Bronchial epithelial cell (primary cell): ENCODE results near the gene SFMBT2. TPM values are rescaled to one million over a fixed set of nuclear protein-coding genes. Genes with fewer than 3 reads are reported as not detected.

Experiments used
- DNase-seq: peaks from one replicate; pipeline ENCODE4 v3.0.0-alpha.2; 2010; ENCODE audit warnings: low read depth
- FAIRE-seq: peaks from 2 replicates; lab custom pipeline; 2011; peaks lifted over from hg19 to GRCh38; lab: Jason Lieb, UNC
- H3K27me3 ChIP-seq: 2 replicates; pipeline ENCODE4 v1.5.1; 2011; ENCODE audit warnings: low read length; ENCODE audit not compliant: control insufficient read depth, insufficient read depth
- H3K36me3 ChIP-seq: 2 replicates; pipeline ENCODE4 v1.5.1; 2011; ENCODE audit warnings: low read length; ENCODE audit not compliant: control insufficient read depth, insufficient read depth
- H3K4me3 ChIP-seq: 2 replicates; pipeline ENCODE4 v1.5.1; 2011; ENCODE audit warnings: mild to moderate bottlenecking, low read depth, low read length, control low read depth
- CTCF ChIP-seq: IDR thresholded peaks from 2 replicates; pipeline ENCODE4 v1.5.1; 2011; ENCODE audit warnings: mild to moderate bottlenecking, moderate library complexity, low read length, control low read depth, inconsistent platforms; ENCODE audit not compliant: insufficient read depth, severe bottlenecking
- total RNA-seq: library from RNA; depleted of rRNA; stranded (reverse); fragments of >200 nt; gene quantifications from 2 replicates; pipeline ENCODE4 v1.2.1, GENCODE V29; 2014

SFMBT2 gene
- total RNA-seq, 1 donor from 2014 or later = under 0.01 TPM

GRCh38 chr10:7282457-7282856 lies 128.4 kb downstream of the SFMBT2 start:
- no peak for TF ChIP-seq CTCF
- Histone ChIP-seq H3K4me3 (no peak overlapping the region), H3K27me3 (no peaks in the 10 kb centered on the region), H3K36me3 (no peaks in the 10 kb centered on the region)
- FAIRE-seq (no peak), DNase-seq (no peak)

GRCh38 chr10:7281429-7281828 lies 129.4 kb downstream of the SFMBT2 start:
- H3K27me3 ChIP-seq = no peaks in the 10 kb centered on the region
- FAIRE-seq (no peak), DNase-seq (no peak)
- H3K4me3 ChIP-seq = no peak overlapping the region
- TF ChIP-seq CTCF = no peak
- H3K36me3 ChIP-seq = no peaks in the 10 kb centered on the region

GRCh38 chr10:7279303-7279702 lies 131.5 kb downstream of the SFMBT2 start:
- H3K4me3 ChIP-seq = no peak overlapping the region
- no peak for TF ChIP-seq CTCF
- no peak for FAIRE-seq
- no peak for DNase-seq
- no peaks in the 10 kb centered on the region for H3K27me3 ChIP-seq
- H3K36me3 ChIP-seq = no peaks in the 10 kb centered on the region

GRCh38 chr10:7277867-7278266 lies 133.0 kb downstream of the SFMBT2 start:
- no peak overlapping the region for H3K4me3 ChIP-seq
- FAIRE-seq (no peak), DNase-seq (no peak)
- no peaks in the 10 kb centered on the region for H3K27me3 ChIP-seq
- TF ChIP-seq CTCF = no peak
- H3K36me3 ChIP-seq = no peaks in the 10 kb centered on the region

GRCh38 chr10:7277432-7277831 lies 133.4 kb downstream of the SFMBT2 start:
- no peak for DNase-seq

More at GRCh38 chr10:7277432-7277831, 133.4 kb downstream of the SFMBT2 start:
- Histone ChIP-seq H3K27me3 (no peaks in the 10 kb centered on the region), H3K4me3 (no peak overlapping the region), H3K36me3 (no peaks in the 10 kb centered on the region)
- no peak for TF ChIP-seq CTCF
- no peak for FAIRE-seq
